Measurements from ENCODE around the gene LRIG1.

The LRIG1 gene

GRCh38 chr3:66404197-66404596 is 96.6 kb downstream of the LRIG1 start:
- no peak for TF ChIP-seq CTCF (conservative IDR thresholded peaks at IDR 0.05; ENCODE audit: low read depth, low read length)
- no peak overlapping the region for H3K4me3 ChIP-seq (ENCODE audit: low read depth, low read length)
- DNase-seq (ENCODE audit: low read depth), result no peak

GRCh38 chr3:66403323-66403990 is 97.4 kb downstream of the LRIG1 start:
- no peak for DNase-seq (ENCODE audit: low read depth)
- no peak for TF ChIP-seq CTCF (conservative IDR thresholded peaks at IDR 0.05; ENCODE audit: low read depth, low read length)
- no peak overlapping the region for H3K4me3 ChIP-seq (ENCODE audit: low read depth, low read length)

DNA sequence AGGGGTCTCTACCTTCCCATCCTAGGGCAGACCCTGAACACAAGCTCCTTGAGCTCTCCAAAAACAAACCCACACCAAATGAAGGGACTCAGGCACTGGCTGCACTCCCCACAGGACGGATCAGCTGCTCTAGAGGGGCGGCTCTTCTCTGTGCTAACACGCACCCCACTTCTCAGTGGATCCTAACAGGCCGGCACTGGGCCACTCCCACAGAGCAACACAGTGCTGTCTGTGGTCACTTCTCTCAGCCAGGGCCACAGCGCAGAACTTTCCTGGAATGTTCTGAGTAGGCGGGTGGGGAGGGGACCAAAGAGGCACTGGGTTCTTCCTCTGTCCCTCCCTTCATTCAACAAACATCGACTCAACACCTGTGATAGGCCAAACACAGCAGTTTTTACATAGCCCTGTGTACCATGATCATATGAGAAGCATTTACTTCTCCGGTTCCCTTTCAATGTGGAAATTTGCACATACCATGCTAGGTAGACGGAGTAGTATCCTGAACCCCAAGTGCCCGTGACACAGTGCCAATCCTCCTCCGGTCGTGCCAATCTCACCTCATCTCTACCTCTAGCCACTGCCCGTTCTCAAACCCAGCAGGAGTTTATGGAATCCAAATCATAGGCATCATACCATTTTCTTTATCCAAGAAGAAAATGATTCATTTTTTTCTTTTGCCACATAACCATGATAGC is 98.1 kb downstream of the LRIG1 start:
- no peak for TF ChIP-seq CTCF (conservative IDR thresholded peaks at IDR 0.05; ENCODE audit: low read depth, low read length)
- DNase-seq (ENCODE audit: low read depth), result peak; percentile 28
- H3K4me3 ChIP-seq (ENCODE audit: low read depth, low read length), result no peak overlapping the region

GRCh38 chr3:66401675-66402491 is 98.9 kb downstream of the LRIG1 start:
- H3K4me3 ChIP-seq (ENCODE audit: low read depth, low read length), result no peak overlapping the region
- no peak for TF ChIP-seq CTCF (conservative IDR thresholded peaks at IDR 0.05; ENCODE audit: low read depth, low read length)
- no peak for DNase-seq (ENCODE audit: low read depth)

DNA sequence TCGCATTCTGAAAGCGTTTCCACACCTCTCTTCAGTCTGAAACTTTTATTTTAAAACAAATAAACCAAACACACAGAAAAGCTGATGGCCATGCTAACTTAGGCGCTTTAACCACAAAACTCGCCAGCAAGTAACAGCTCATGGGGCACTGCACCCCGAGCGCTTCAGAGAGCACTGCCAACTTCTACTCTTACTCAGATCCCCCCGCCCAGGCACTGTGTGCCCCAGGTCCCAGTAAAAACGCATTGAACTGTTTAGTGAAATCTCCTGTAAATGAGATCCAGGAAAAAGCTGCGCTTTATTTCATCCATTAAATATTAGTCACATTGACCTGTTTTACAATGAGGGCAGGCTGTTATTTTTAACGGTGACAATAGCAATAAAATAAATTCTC is 99.7 kb downstream of the LRIG1 start:
- no peak overlapping the region for H3K4me3 ChIP-seq (ENCODE audit: low read depth, low read length)
- TF ChIP-seq CTCF (conservative IDR thresholded peaks at IDR 0.05; ENCODE audit: low read depth, low read length), result no peak
- DNase-seq (ENCODE audit: low read depth), result no peak

GRCh38 chr3:66400411-66401156 is 100.2 kb downstream of the LRIG1 start:
- peak; percentile 46 for DNase-seq (ENCODE audit: low read depth)
- no peak overlapping the region for H3K4me3 ChIP-seq (ENCODE audit: low read depth, low read length)
- peak; percentile 35 for TF ChIP-seq CTCF (conservative IDR thresholded peaks at IDR 0.05; ENCODE audit: low read depth, low read length)
